Measurements from ENCODE around the gene PPP1R12C. TPM values are rescaled to one million over a fixed set of nuclear protein-coding genes. Genes with fewer than 3 reads are reported as not detected.
"Not testable (repeated sequence)": the region's sequence is repeated elsewhere in the genome, so short reads cannot be mapped to it uniquely, and the experiment has no call there.

PPP1R12C gene
- total RNA-seq, 1 experiment from 2014 or later: 110 TPM

GRCh38 chr19:55063492-55063843, 54.0 kb downstream of the PPP1R12C start:
- Histone ChIP-seq H3K27me3 (ENCODE audit: insufficient read depth, low read depth) (no peaks in the 10 kb centered on the region), H3K4me1 (replicated peaks; ENCODE audit: insufficient read depth) (peaks cover 22% of the 10 kb centered on the region), H3K9me3 (ENCODE audit: insufficient read depth, low read depth) (no peaks in the 10 kb centered on the region), H3K9me2 (ENCODE audit: insufficient read depth) (no peaks in the 10 kb centered on the region), H3K4me2 (no peak overlapping the region), H3K4me3 (peak overlapping the region; percentile 16; the same call in 1 of the 2 replicates), H3F3A (ENCODE audit: insufficient read depth, low read depth) (peaks cover 16% of the 10 kb centered on the region; the same call in 1 of the 2 replicates), H3K36me3 (ENCODE audit: low read depth) (peaks cover 14% of the 10 kb centered on the region), H3K79me2 (ENCODE audit: low read depth) (peaks cover 38% of the 10 kb centered on the region), H2AFZ (no peak overlapping the region), H3K27ac (no peak overlapping the region), H4K20me1 (ENCODE audit: insufficient read depth) (peaks cover 13% of the 10 kb centered on the region; the same call in 1 of the 2 replicates)
- no peak for TF ChIP-seq CTCF (conservative IDR thresholded peaks at IDR 0.05)
- TF ChIP-seq EZH2 (IDR thresholded peaks at IDR 0.05; ENCODE audit: low read depth): no peak
- no peak for DNase-seq
- POLR2A ChIA-PET (ENCODE audit: unreplicated experiment): interaction anchor here (0.5 kb wide), 1 partner anchor 1868 kb away, joined by 4 read pairs; no protein-coding TSS in a partner anchor
- BruUV-seq (replicated peaks): no TSS peak
- CTCF ChIA-PET: interaction anchor here (0.6 kb wide), 1 partner anchor 398 kb away, joined by 3 read pairs; no protein-coding TSS in a partner anchor
- intact Hi-C loops (cut with micrococcal nuclease; ENCODE audit: unreplicated experiment): loop anchor here (10.0 kb wide), 3 partner anchors 109 to 599 kb away; partner anchors contain the start of genes LENG9 and ZNF628

GRCh38 chr19:55062735-55063491, 54.5 kb downstream of the PPP1R12C start, which contains the start of gene RDH13:
Gene RDH13, minus strand, starts transcription at chr19:55063148. Its CDS starts 116 bp downstream, at chr19:55063032.
- CTCF ChIA-PET: interaction anchor here (0.6 kb wide), 1 partner anchor 399 kb away, joined by 3 read pairs; no protein-coding TSS in a partner anchor

GRCh38 chr19:55060287-55060686, 57.1 kb downstream of the PPP1R12C start:
- H3K27me3 ChIP-seq (ENCODE audit: insufficient read depth, low read depth); H3K4me2 ChIP-seq; H3K4me3 ChIP-seq; H3K9me2 ChIP-seq (ENCODE audit: insufficient read depth); H2AFZ ChIP-seq; H3K9me3 ChIP-seq (ENCODE audit: insufficient read depth, low read depth); CTCF ChIA-PET; H3K27ac ChIP-seq; BruUV-seq (replicated peaks); POLR2A ChIA-PET (ENCODE audit: unreplicated experiment): not testable (repeated sequence)
- Histone ChIP-seq H3K79me2 (ENCODE audit: low read depth) (peaks cover 40% of the 10 kb centered on the region), H4K20me1 (ENCODE audit: insufficient read depth) (peaks cover 22% of the 10 kb centered on the region), H3K36me3 (ENCODE audit: low read depth) (peaks cover 33% of the 10 kb centered on the region), H3F3A (ENCODE audit: insufficient read depth, low read depth) (peaks cover 27% of the 10 kb centered on the region; the same call in 1 of the 2 replicates), H3K4me1 (replicated peaks; ENCODE audit: insufficient read depth) (peaks cover 16% of the 10 kb centered on the region)
- intact Hi-C loops (cut with micrococcal nuclease; ENCODE audit: unreplicated experiment): loop anchor here (10.0 kb wide), 3 partner anchors 105 to 595 kb away; partner anchors contain the start of genes LENG9 and ZNF628
- peak in 1 of 2 experiments; percentile 25 for DNase-seq

More at GRCh38 chr19:55062735-55063491, 54.5 kb downstream of the PPP1R12C start, which contains the start of gene RDH13:
- H4K20me1 ChIP-seq (ENCODE audit: insufficient read depth): peaks cover 15% of the 10 kb centered on the region; the same call in 1 of the 2 replicates
- POLR2A ChIA-PET (ENCODE audit: unreplicated experiment): interaction anchor here (0.5 to 0.6 kb wide), 4 partner anchors 9 to 1868 kb away, joined by 4 to 12 read pairs (median 5); no protein-coding TSS in a partner anchor
- no TSS peak for BruUV-seq (replicated peaks)
- H3K9me2 ChIP-seq (ENCODE audit: insufficient read depth): no peaks in the 10 kb centered on the region
- DNase-seq: peak; percentile 95 to 98
- H3K4me2 ChIP-seq: peak within 1 kb of the TSS; percentile 93
- peaks cover 16% of the 10 kb centered on the region for H3K36me3 ChIP-seq (ENCODE audit: low read depth)
- H3K27ac ChIP-seq: peak within 1 kb of the TSS; percentile 71
- no peaks in the 10 kb centered on the region for H3K27me3 ChIP-seq (ENCODE audit: insufficient read depth, low read depth)
- H3K9me3 ChIP-seq (ENCODE audit: insufficient read depth, low read depth): no peaks in the 10 kb centered on the region
- H3K4me1 ChIP-seq (replicated peaks; ENCODE audit: insufficient read depth): peaks cover 16% of the 10 kb centered on the region
- intact Hi-C loops (cut with micrococcal nuclease; ENCODE audit: unreplicated experiment): loop anchor here (10.0 kb wide), 3 partner anchors 108 to 598 kb away; partner anchors contain the start of genes LENG9 and ZNF628
- peaks cover 14% of the 10 kb centered on the region; the same call in 1 of the 2 replicates for H3F3A ChIP-seq (ENCODE audit: insufficient read depth, low read depth)
- H3K4me3 ChIP-seq: peak within 1 kb of the TSS; percentile 100
- peak within 1 kb of the TSS; percentile 86 for H2AFZ ChIP-seq
- peaks cover 40% of the 10 kb centered on the region for H3K79me2 ChIP-seq (ENCODE audit: low read depth)
- TF ChIP-seq EZH2 (IDR thresholded peaks at IDR 0.05; ENCODE audit: low read depth): no peak
- TF ChIP-seq CTCF (conservative IDR thresholded peaks at IDR 0.05): no peak; the same call in 1 of the 2 replicates

All from PC-9 (cell line).